GM19351 (cell line): Measurements from ENCODE around the gene PGRMC2.

ENCODE experiments used
- ATAC-seq: cut with Tn5 transposase; IDR thresholded peaks from one replicate; pipeline ENCODE4 v1.9.1; 2021; ENCODE audit warnings: mild to moderate bottlenecking, moderate library complexity; ENCODE audit not compliant: unreplicated experiment

The PGRMC2 gene, protein sequence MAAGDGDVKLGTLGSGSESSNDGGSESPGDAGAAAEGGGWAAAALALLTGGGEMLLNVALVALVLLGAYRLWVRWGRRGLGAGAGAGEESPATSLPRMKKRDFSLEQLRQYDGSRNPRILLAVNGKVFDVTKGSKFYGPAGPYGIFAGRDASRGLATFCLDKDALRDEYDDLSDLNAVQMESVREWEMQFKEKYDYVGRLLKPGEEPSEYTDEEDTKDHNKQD

GRCh38 chr4:128287141-128287870, at the start of gene PGRMC2:
Gene PGRMC2, minus strand, starts transcription at chr4:128287813. Its CDS starts 23 bp downstream, at chr4:128287790.
- peak; percentile 10 for ATAC-seq

DNA sequence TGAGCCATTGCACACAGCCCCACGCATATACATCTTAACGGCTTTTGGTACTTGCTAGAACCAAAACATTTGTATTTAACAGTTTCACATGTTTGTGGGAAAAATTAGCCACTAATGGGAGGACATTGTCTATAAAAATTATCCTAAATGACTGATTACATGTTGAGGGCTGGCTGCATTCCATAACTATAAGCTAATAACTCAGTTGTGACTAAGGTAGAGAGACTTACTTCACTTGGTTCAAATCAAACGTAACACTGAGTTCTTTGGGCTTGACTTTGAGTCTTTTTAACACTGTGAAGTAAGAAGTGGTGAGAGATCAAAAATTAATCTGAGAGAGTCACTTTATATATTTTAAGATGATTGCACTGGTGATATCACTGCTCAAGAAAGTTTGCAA, 47.9 kb upstream of the PGRMC2 start:
- no peak for ATAC-seq

GRCh38 chr4:128334256-128334655, 46.6 kb upstream of the PGRMC2 start:
- no peak for ATAC-seq

DNA sequence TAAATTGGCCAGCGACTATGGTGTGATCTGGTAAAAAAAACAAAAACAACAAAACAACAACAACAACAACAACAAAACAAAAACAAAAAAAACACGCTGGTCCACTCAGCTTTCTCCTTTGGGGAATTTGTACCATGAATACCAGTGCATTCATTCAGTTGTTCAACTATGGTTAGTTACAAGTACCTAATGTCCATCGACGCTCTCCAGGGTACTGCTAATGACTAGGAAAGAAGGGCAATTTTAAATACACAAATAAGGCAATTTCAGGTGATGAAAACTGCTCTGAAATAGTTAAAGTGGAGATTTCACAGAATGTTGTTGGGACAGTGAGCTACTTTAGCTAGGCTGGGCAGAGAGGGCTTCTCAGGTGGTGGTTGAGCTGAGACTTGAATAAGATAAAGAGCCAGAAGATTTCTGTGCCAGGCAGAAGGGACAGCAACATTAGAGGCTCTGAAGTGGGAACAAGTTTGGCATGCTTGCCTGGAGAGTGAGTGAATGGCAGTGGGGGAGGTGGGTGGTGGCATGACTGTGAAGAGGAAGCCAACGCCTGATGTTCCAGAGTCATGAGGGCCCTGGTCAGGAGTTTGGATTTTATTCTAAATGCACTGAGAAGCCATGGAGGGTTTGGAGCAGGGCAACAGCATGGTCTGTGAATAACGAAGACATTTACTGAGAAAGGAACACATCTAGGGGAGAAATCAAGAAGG, 45.9 kb upstream of the PGRMC2 start:
- no peak for ATAC-seq

DNA sequence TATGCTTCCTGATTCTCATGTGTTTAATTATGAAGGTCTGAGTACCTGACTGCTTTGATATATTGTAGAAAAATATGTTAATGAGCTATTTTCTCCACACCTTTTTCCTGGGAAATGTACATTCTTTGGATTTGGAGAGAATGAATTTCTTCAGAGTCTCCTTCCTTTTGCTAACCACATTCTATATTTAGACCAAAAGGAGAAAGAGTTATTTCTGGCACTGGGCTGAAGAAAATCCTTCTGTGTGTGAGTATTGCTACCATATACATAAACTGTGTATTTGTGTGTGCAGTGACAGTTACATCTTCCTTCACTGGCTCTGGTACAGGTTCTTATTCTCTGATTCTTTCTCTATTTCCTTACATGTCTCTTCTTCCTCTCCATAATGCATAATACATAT, 44.5 kb upstream of the PGRMC2 start:
- no peak for ATAC-seq

DNA sequence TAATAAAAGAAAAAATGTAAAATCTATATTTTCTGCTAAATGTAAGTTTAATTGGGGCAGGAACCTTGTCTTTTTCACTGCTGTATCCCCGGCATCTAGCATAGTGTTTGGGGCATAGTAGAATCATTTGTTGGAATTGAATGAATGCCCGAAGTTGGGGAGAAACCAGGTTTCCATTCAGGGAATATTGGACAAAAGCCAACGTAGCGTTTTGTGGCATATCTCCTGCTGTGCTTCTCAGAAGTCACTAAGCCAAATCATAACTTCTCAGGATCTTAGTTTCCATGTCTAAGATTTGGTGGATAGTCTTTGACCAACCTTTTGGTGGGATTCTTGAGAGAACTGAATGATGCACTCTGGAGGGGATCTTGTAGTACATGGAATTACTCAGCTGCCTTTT, 42.0 kb upstream of the PGRMC2 start:
- no peak for ATAC-seq

GRCh38 chr4:128328106-128328505, 40.5 kb upstream of the PGRMC2 start:
- ATAC-seq: no peak

- ATAC-seq: no peak
These were observed 35.8 kb upstream of the PGRMC2 start for GRCh38 chr4:128323401-128323800.

DNA sequence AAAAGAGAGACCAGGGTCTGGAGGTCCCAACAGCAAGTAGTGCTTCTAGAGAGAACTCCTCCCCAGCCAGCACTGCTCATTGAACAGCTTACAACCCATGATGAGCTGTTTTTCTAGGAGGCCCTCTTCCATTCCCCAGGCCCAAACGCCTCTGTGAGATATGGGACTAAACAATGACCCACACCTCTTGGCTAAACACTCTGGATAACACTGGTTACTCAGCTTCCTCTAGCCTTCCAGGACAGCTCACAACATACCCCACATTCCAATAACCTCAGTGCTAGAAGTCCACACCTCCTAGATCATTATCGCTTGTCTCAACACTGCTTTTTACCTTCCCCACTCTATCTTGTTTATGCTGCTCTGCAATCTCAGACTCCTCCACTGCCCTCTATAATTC, 35.4 kb upstream of the PGRMC2 start:
- ATAC-seq: no peak

DNA sequence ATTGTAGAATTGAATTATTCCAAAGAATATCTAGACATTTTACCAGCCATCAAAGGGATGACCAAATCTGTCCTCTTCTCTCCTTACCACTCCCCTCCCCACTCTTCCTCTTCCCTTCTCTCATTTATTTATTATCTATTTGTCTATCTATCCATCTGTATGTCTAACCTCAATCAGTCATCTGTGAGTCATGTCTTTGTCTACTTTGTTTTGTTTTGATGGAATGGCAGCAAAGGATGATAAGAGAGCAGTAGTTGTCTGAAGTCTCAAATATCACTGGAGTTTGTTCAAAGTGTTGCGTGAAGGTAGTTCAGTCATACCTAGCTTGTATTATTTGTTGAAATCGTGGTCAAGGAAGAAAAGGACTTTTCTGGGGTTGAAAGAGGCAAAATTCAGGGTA, 34.7 kb upstream of the PGRMC2 start:
- no peak for ATAC-seq

DNA sequence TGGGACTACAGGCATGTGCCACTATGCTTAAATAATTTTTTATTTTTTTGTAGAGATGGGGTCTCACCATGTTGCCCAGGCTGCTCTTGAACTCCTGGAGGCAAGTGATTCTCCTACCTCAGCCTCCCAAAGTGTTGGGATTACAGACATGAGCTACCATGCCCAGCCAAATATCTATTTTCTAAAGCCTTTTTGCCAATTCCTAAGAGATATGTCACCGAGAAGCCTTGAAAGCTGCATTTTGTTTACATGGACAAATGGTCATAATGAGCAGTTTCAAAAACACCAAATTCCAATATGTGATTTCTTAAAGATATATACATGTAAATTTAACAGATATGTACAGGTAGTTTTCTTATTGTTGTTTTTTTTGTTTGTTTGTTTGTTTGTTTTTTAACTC, 33.0 kb upstream of the PGRMC2 start:
- no peak for ATAC-seq

GRCh38 chr4:128315756-128316520, 28.3 kb upstream of the PGRMC2 start:
- no peak for ATAC-seq

- no peak for ATAC-seq
These were observed 24.2 kb upstream of the PGRMC2 start for GRCh38 chr4:128311659-128312403.

DNA sequence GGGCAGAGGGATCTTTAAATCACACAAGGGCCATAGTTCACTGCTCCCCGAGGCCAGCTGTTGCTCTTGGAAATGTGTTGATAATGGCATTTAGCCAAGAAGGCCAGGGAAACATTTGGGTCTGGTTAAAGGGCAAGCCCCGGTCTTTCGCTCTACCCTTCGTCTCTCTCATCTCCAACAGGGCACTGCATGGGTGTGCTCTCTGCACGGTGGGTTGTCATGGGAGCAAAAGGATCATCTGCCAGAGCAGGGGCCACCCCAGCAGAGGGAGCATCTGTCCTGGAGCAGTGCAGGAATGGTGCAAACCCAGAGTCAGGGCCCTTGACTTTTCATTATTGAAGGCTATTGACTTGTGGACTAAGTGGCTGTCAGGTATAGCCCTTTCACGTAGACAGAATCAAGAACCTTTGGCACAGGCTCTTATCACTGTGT, 22.7 kb upstream of the PGRMC2 start:
- ATAC-seq: no peak

- no peak for ATAC-seq
These were observed 22.0 kb upstream of the PGRMC2 start for GRCh38 chr4:128309585-128309984.

- no peak for ATAC-seq
These were observed 21.4 kb upstream of the PGRMC2 start for GRCh38 chr4:128308986-128309385.

GRCh38 chr4:128307123-128307571, 19.5 kb upstream of the PGRMC2 start:
- peak; percentile 83 for ATAC-seq

GRCh38 chr4:128305942-128306341, 18.3 kb upstream of the PGRMC2 start:
- ATAC-seq: no peak

DNA sequence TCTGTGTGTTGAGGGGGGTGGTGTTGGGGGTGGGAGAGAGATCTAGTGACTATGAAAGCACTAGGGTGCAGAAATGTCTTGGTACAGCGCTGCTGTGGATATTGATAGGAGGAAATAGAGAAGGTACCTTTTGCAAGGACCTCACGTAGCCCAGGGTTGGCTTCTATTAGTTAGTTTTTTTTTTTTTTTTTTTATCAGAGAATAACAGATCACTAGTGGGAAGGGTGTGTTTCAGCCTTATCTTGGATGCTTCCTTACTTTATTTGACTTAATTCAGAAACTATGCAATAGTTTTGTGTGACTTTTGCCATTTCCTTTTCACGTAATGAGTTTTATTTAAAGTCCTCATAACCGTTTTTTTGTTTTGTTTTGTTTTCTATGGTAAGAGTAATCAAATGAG, 16.4 kb upstream of the PGRMC2 start:
- no peak for ATAC-seq

- no peak for ATAC-seq
These were observed 15.8 kb upstream of the PGRMC2 start for GRCh38 chr4:128303405-128303785.
